Measurements from ENCODE around the gene F2RL3. TPM values are rescaled to one million over a fixed set of nuclear protein-coding genes. Genes with fewer than 3 reads are reported as not detected.

The F2RL3 gene
- polyA plus RNA-seq, 1 donor from 2014 or later = not detected

DNA sequence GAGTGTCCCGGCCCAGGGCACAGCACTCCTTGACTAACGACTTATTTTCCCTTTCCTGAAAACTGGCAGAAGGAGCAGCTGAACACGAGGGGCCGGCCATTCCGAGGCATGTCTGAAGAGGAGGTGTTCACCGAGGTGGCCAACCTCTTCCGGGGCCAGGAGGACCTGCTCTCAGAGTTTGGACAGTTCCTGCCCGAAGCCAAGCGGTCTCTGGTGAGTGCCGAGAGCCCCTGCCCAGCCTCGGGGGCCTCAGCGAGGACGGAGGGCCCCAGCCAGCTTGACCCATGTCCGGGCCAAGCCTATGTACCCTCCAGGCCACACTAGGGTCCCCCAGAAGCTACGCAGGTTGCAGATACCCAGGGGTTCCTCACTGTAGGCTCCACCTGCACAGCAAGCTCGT, 41.9 kb upstream of the F2RL3 start:
- Histone ChIP-seq H3K9ac (ENCODE audit: low read length) (no peak overlapping the region), H3K9me3 (ENCODE audit: low read length) (no peaks in the 10 kb centered on the region), H3K4me2 (ENCODE audit: low read length) (no peak overlapping the region), H3K4me3 (ENCODE audit: low read length) (no peak overlapping the region), H3K36me3 (ENCODE audit: insufficient read depth, low read length) (no peaks in the 10 kb centered on the region), H3K79me2 (replicated peaks; ENCODE audit: insufficient read depth, low read length) (no peaks in the 10 kb centered on the region), H2AFZ (ENCODE audit: low read depth, low read length) (no peak overlapping the region), H4K20me1 (ENCODE audit: insufficient read depth) (no peaks in the 10 kb centered on the region), H3K27ac (ENCODE audit: low read length) (no peak overlapping the region), H3K27me3 (ENCODE audit: insufficient read depth, low read depth, low read length) (no peaks in the 10 kb centered on the region), H3K9me2 (ENCODE audit: insufficient read depth, low read length) (no peaks in the 10 kb centered on the region), H3F3A (ENCODE audit: insufficient read depth, low read length, poor library complexity, severe bottlenecking) (no peaks in the 10 kb centered on the region)
- TF ChIP-seq POLR2AphosphoS5 (IDR thresholded peaks at IDR 0.05) (no peak), RAD21 (conservative IDR thresholded peaks at IDR 0.05) (no peak), MXI1 (conservative IDR thresholded peaks at IDR 0.05; ENCODE audit: poor library complexity, severe bottlenecking) (no peak), EP300 (conservative IDR thresholded peaks at IDR 0.05; ENCODE audit: poor library complexity, severe bottlenecking) (no peak), EZH2 (IDR thresholded peaks at IDR 0.05; ENCODE audit: borderline replicate concordance, insufficient read depth, low read length, poor library complexity, severe bottlenecking) (no peak), TAF1 (IDR thresholded peaks at IDR 0.05; ENCODE audit: low read depth) (no peak), SMC3 (conservative IDR thresholded peaks at IDR 0.05; ENCODE audit: poor library complexity) (no peak)
- TF ChIP-seq, protein P1, sequence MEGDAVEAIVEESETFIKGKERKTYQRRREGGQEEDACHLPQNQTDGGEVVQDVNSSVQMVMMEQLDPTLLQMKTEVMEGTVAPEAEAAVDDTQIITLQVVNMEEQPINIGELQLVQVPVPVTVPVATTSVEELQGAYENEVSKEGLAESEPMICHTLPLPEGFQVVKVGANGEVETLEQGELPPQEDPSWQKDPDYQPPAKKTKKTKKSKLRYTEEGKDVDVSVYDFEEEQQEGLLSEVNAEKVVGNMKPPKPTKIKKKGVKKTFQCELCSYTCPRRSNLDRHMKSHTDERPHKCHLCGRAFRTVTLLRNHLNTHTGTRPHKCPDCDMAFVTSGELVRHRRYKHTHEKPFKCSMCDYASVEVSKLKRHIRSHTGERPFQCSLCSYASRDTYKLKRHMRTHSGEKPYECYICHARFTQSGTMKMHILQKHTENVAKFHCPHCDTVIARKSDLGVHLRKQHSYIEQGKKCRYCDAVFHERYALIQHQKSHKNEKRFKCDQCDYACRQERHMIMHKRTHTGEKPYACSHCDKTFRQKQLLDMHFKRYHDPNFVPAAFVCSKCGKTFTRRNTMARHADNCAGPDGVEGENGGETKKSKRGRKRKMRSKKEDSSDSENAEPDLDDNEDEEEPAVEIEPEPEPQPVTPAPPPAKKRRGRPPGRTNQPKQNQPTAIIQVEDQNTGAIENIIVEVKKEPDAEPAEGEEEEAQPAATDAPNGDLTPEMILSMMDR (IDR thresholded peaks at IDR 0.05; ENCODE audit: poor library complexity, severe bottlenecking) = no peak
- TF ChIP-seq, protein P2, sequence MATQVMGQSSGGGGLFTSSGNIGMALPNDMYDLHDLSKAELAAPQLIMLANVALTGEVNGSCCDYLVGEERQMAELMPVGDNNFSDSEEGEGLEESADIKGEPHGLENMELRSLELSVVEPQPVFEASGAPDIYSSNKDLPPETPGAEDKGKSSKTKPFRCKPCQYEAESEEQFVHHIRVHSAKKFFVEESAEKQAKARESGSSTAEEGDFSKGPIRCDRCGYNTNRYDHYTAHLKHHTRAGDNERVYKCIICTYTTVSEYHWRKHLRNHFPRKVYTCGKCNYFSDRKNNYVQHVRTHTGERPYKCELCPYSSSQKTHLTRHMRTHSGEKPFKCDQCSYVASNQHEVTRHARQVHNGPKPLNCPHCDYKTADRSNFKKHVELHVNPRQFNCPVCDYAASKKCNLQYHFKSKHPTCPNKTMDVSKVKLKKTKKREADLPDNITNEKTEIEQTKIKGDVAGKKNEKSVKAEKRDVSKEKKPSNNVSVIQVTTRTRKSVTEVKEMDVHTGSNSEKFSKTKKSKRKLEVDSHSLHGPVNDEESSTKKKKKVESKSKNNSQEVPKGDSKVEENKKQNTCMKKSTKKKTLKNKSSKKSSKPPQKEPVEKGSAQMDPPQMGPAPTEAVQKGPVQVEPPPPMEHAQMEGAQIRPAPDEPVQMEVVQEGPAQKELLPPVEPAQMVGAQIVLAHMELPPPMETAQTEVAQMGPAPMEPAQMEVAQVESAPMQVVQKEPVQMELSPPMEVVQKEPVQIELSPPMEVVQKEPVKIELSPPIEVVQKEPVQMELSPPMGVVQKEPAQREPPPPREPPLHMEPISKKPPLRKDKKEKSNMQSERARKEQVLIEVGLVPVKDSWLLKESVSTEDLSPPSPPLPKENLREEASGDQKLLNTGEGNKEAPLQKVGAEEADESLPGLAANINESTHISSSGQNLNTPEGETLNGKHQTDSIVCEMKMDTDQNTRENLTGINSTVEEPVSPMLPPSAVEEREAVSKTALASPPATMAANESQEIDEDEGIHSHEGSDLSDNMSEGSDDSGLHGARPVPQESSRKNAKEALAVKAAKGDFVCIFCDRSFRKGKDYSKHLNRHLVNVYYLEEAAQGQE (IDR thresholded peaks at IDR 0.05; ENCODE audit: borderline replicate concordance) = no peak

DNA sequence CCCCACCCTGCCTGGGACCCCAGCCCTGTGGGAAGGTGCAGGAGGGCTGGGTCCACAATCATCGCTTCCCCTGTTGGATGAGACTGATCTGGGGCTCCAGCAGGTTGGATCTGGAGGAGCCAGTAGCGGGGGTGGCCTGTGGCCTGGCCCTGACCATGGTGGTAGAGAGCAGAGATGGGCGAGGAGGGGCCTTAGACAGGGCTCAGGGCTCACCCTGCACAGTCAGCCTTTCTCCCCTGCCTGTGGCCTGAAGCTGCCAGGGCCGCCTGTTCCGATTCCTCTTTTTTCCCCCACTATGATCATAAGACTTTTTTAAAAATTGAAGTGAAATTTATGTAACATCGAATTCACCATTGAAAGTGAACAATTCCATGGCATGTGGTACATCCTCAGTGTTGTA, 41.4 kb upstream of the F2RL3 start:
- Histone ChIP-seq H3K4me2 (ENCODE audit: low read length) (no peak overlapping the region), H3K9me3 (ENCODE audit: low read length) (no peaks in the 10 kb centered on the region), H3K36me3 (ENCODE audit: insufficient read depth, low read length) (no peaks in the 10 kb centered on the region), H3K4me3 (ENCODE audit: low read length) (no peak overlapping the region), H3K9me2 (ENCODE audit: insufficient read depth, low read length) (no peaks in the 10 kb centered on the region), H3F3A (ENCODE audit: insufficient read depth, low read length, poor library complexity, severe bottlenecking) (no peaks in the 10 kb centered on the region), H3K79me2 (replicated peaks; ENCODE audit: insufficient read depth, low read length) (no peaks in the 10 kb centered on the region), H3K27me3 (ENCODE audit: insufficient read depth, low read depth, low read length) (no peaks in the 10 kb centered on the region), H4K20me1 (ENCODE audit: insufficient read depth) (no peaks in the 10 kb centered on the region), H2AFZ (ENCODE audit: low read depth, low read length) (no peak overlapping the region), H3K27ac (ENCODE audit: low read length) (no peak overlapping the region), H3K9ac (ENCODE audit: low read length) (no peak overlapping the region)
- TF ChIP-seq EZH2 (IDR thresholded peaks at IDR 0.05; ENCODE audit: borderline replicate concordance, insufficient read depth, low read length, poor library complexity, severe bottlenecking) (no peak), TAF1 (IDR thresholded peaks at IDR 0.05; ENCODE audit: low read depth) (no peak), SMC3 (conservative IDR thresholded peaks at IDR 0.05; ENCODE audit: poor library complexity) (no peak), EP300 (conservative IDR thresholded peaks at IDR 0.05; ENCODE audit: poor library complexity, severe bottlenecking) (no peak), MXI1 (conservative IDR thresholded peaks at IDR 0.05; ENCODE audit: poor library complexity, severe bottlenecking) (no peak), POLR2AphosphoS5 (IDR thresholded peaks at IDR 0.05) (no peak), RAD21 (conservative IDR thresholded peaks at IDR 0.05) (no peak)
- TF ChIP-seq, protein P1 (IDR thresholded peaks at IDR 0.05; ENCODE audit: poor library complexity, severe bottlenecking) = no peak
- TF ChIP-seq, protein P2 (IDR thresholded peaks at IDR 0.05; ENCODE audit: borderline replicate concordance) = no peak
